HAP-1 (cell line): ENCODE measurements around the gene COL4A4.

Experiments used
- DNase-seq, 2 experiments: peaks; one replicate each; pipeline ENCODE4 v3.0.0-alpha.2; 2016 to 2020; ENCODE audit warnings: low spot score in 2 of 2
- H3K27me3 ChIP-seq: fragments of 250-450 bp; sonication (Bioruptor Pico); 2 replicates; pipeline ENCODE4 v1.5.1; 2020; ENCODE audit warnings: low read depth, mild to moderate bottlenecking, moderate library complexity
- H3K36me3 ChIP-seq: fragments of 250-450 bp; sonication (Bioruptor Pico); replicated peaks from 2 replicates; pipeline ENCODE4 v1.5.1; 2020; ENCODE audit warnings: mild to moderate bottlenecking
- H3K4me1 ChIP-seq: fragments of 250-450 bp; sonication (Bioruptor Pico); 2 replicates; pipeline ENCODE4 v1.5.1; 2020; ENCODE audit warnings: mild to moderate bottlenecking
- H3K4me3 ChIP-seq: fragments of 250-450 bp; sonication (Bioruptor Pico); 2 replicates; pipeline ENCODE4 v1.5.1; 2020; ENCODE audit warnings: mild to moderate bottlenecking, moderate library complexity
- H3K9me3 ChIP-seq: fragments of 250-450 bp; sonication (Bioruptor Pico); 2 replicates; pipeline ENCODE4 v1.5.1; 2020; ENCODE audit warnings: mild to moderate bottlenecking, moderate library complexity
- in situ Hi-C: fragments of 300-500 bp; cut with MboI; formaldehyde crosslinking; loops from 3 replicates; pipeline ENCODE4 v1.14.3; 2020; ENCODE audit warnings: low sequenced_read_pairs, inconsistent platforms, mixed read lengths

Gene COL4A4

GRCh38 chr2:226993171-226993570 is 170.8 kb downstream of the COL4A4 start:
- no peak for DNase-seq
- Histone ChIP-seq H3K4me1 (no peaks in the 10 kb centered on the region), H3K36me3 (no peaks in the 10 kb centered on the region), H3K27me3 (peaks cover 5% of the 10 kb centered on the region; the same call in 1 of the 2 replicates), H3K4me3 (no peak overlapping the region), H3K9me3 (no peaks in the 10 kb centered on the region)
- in situ Hi-C loops: no loop called here

- no peaks in the 10 kb centered on the region for H3K9me3 ChIP-seq
- H3K4me3 ChIP-seq: no peak overlapping the region
- no peaks in the 10 kb centered on the region for H3K36me3 ChIP-seq
- peaks cover 5% of the 10 kb centered on the region; the same call in 1 of the 2 replicates for H3K27me3 ChIP-seq
- no peak for DNase-seq
- no peaks in the 10 kb centered on the region for H3K4me1 ChIP-seq
- in situ Hi-C loops: no loop called here
Measured at GRCh38 chr2:226991663-226992062, 172.3 kb downstream of the COL4A4 start.

DNA sequence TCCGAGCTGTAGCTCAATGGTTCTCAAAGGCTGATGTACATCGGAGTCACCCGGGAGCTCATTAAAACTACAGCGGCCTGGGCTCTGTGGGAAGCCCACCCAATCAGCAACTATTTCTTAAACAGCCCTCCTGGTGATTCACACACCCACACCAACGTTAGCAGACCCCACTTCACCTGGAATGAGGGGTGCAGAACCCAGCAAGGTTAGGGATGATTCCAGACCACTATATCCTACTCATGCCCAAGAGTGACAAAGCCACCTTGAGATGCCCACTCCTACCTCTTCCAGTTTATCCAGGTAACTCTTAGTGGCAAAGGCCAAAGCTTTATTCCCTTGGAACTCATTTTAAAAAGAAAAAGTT is 178.4 kb downstream of the COL4A4 start:
- in situ Hi-C loops: loop anchor here (10.0 kb wide), 2 partner anchors 191 to 1321 kb away; partner anchors contain the start of gene IRS1
- Histone ChIP-seq H3K27me3 (peaks cover 5% of the 10 kb centered on the region; the same call in 1 of the 2 replicates), H3K4me1 (no peaks in the 10 kb centered on the region), H3K9me3 (no peaks in the 10 kb centered on the region), H3K4me3 (no peak overlapping the region), H3K36me3 (no peaks in the 10 kb centered on the region)
- DNase-seq: no peak

DNA sequence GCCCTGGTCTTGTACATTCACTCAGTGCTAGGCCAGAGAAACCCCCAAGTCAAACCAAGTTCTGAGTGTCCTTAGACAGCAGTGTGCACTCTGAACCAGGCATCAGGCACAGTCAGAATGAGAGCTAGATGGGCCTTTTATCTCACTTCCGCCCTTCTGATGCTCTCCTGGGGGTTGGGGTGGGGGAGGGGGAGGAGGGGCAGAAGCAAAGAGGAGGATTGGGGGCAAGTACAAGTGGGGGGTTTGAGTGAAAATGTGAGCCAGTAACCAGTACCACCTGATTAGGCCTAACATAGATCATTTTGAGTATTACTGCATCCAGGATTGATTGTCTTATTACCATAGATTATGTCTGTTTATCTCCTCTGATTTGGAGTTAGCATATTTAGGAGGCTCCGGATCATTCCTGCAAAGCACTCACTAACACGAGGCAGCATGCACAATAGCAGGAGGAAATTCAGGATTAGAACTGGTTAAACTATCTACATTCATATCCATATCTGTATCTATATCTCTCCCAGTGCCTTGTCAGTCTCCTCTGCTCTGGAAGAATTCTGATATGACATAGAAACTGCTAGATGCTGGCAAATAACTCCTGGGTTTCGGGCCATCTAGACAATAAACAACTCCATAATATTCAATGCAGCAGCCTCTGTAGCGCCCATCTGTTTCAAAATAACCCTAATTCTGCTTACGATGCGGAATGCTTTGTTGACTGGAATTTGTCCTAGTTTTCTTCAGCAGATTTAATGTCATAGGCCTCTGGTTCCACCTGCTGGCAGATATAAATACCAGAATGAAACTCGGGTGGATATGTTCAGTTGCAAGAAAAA is 179.0 kb downstream of the COL4A4 start:
- in situ Hi-C loops: loop anchor here (10.0 kb wide), 2 partner anchors 190 to 1320 kb away; partner anchors contain the start of gene IRS1
- Histone ChIP-seq H3K36me3 (no peaks in the 10 kb centered on the region), H3K4me1 (no peaks in the 10 kb centered on the region), H3K9me3 (no peaks in the 10 kb centered on the region), H3K27me3 (peaks cover 5% of the 10 kb centered on the region; the same call in 1 of the 2 replicates), H3K4me3 (no peak overlapping the region)
- DNase-seq: peak; percentile 56 to 63

- DNase-seq: no peak
- in situ Hi-C loops: loop anchor here (10.0 kb wide), 2 partner anchors 189 to 1319 kb away; partner anchors contain the start of gene IRS1
Measured at GRCh38 chr2:226983895-226984749, 179.9 kb downstream of the COL4A4 start.

DNA sequence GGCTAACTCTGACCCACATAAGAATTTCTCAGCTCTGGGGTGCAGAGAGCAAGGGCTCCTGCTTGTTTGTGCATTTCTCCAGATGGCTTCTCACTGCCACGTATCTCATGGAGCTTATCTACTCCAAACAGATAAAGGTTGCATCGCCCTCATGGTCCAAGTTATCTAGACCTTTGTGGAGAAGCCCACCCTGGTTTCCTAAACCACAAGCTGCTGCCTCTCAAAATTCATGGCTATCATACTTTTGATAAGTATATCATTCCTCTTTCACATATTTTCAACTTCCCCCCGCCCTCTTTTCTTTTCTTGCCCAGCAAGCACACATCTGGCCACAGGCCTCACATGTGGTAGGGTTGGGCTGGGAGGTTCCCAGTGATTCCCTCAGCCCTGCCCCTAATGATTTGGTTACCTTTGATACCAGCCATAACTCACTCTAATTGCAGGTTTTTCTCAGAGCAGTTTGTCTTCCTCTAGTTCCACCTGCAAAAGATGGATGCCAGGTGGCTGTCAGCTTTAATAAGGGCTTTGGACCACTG is 182.1 kb downstream of the COL4A4 start:
- in situ Hi-C loops: loop anchor here (10.0 kb wide), 2 partner anchors 187 to 1317 kb away; partner anchors contain the start of gene IRS1
- H3K4me3 ChIP-seq: no peak overlapping the region
- H3K27me3 ChIP-seq: no peaks in the 10 kb centered on the region
- H3K9me3 ChIP-seq: no peaks in the 10 kb centered on the region
- peaks cover 12% of the 10 kb centered on the region for H3K4me1 ChIP-seq
- no peak for DNase-seq
- H3K36me3 ChIP-seq: no peaks in the 10 kb centered on the region

More at GRCh38 chr2:226983895-226984749, 179.9 kb downstream of the COL4A4 start:
- Histone ChIP-seq H3K4me1 (no peaks in the 10 kb centered on the region), H3K36me3 (no peaks in the 10 kb centered on the region), H3K4me3 (no peak overlapping the region), H3K27me3 (peaks cover under 1% of the 10 kb centered on the region; the same call in 1 of the 2 replicates), H3K9me3 (no peaks in the 10 kb centered on the region)

GRCh38 chr2:226979004-226979403 is 185.0 kb downstream of the COL4A4 start:
- no peaks in the 10 kb centered on the region for H3K27me3 ChIP-seq
- in situ Hi-C loops: no loop called here
- H3K9me3 ChIP-seq: no peaks in the 10 kb centered on the region
- no peaks in the 10 kb centered on the region for H3K36me3 ChIP-seq
- H3K4me1 ChIP-seq: peaks cover 12% of the 10 kb centered on the region
- DNase-seq: no peak
- H3K4me3 ChIP-seq: no peak overlapping the region

DNA sequence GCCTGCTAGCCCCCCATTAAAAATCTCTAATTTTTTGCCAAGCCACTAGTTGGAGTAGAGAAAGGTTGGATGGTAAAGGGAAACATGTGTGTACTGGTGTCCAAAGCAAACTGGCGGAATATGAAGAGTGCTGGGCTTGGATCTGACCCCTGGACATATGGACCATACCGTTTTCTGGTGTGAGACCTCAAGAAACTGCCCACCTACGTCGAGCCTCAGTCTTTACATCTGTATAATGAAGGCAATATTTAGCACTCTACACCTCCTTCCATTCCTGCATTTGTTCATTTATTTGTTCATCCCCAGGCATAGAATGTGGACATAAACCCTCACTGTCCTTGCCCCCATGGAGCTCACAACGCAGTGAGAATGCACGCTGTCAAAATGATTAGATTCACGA is 185.7 kb downstream of the COL4A4 start:
- DNase-seq: no peak
- Histone ChIP-seq H3K4me1 (peaks cover 12% of the 10 kb centered on the region), H3K4me3 (no peak overlapping the region), H3K36me3 (no peaks in the 10 kb centered on the region), H3K9me3 (no peaks in the 10 kb centered on the region), H3K27me3 (no peaks in the 10 kb centered on the region)
- in situ Hi-C loops: no loop called here

DNA sequence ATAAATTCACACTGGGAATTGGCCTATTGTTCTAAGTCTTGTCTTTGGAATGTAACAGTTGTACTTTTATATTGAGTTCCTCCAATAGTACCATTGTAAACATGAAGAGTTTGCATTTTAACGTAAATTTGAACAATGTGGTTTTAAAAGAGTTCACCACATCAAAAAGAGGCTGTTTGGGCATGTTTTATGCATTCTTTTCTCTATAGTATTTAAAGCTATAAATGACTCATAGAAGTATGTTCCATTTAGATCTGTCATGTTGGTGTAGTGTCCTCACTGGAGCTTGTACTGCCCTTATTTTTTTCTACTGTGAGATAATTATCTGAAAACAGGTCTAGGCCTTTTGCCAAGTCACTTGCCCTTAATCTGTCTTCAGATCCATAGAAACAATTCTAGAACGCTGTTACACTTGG is 186.2 kb downstream of the COL4A4 start:
- Histone ChIP-seq H3K27me3 (no peaks in the 10 kb centered on the region), H3K36me3 (no peaks in the 10 kb centered on the region), H3K4me1 (peaks cover 12% of the 10 kb centered on the region), H3K4me3 (no peak overlapping the region), H3K9me3 (no peaks in the 10 kb centered on the region)
- DNase-seq: peak; percentile 26 to 64
- in situ Hi-C loops: no loop called here

DNA sequence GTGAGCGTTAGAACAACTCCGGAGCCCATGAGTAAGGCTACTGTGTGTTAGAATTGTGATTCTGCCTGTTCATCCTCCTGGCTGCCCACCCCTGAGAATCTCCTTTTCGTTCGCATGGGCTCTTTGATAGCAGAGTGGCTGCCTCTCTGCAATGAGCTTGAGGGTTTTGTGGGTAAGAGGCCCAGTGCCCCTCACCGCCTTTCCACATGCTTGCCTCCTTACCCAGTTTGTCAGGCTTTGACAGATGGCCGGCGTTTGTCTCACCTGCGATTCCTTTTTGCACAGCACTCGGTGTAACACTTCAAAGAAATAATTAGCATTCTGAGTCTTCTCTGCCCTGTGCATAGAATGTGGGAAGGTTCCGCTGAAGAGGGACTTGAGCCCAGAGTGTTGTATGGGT is 190.2 kb downstream of the COL4A4 start:
- H3K36me3 ChIP-seq: no peaks in the 10 kb centered on the region
- H3K27me3 ChIP-seq: no peaks in the 10 kb centered on the region
- DNase-seq: no peak
- H3K4me1 ChIP-seq: peaks cover 12% of the 10 kb centered on the region
- H3K4me3 ChIP-seq: no peak overlapping the region
- in situ Hi-C loops: no loop called here
- no peaks in the 10 kb centered on the region for H3K9me3 ChIP-seq

DNA sequence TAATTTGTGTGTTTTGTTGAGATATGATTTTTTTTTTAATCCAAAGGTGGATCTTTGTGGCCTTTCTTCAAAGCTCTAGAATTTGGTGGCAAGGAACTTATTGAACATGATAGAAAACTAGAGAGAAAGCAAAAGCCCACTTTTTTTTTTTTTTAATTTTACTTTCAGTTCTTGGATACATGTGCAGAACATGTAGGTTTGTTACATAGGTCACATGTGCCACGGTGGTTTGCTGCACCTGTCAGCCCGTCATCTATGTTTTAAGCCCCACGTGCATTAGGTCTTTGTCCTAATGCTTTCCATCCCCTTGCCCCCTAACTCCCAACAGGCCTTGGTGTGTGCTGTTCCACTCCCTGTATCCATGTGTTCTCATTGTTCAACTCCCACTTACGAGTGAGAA is 192.2 kb downstream of the COL4A4 start:
- no peak for DNase-seq
- Histone ChIP-seq H3K9me3 (no peaks in the 10 kb centered on the region; the same call in 1 of the 2 replicates), H3K36me3 (no peaks in the 10 kb centered on the region), H3K27me3 (no peaks in the 10 kb centered on the region), H3K4me1 (no peaks in the 10 kb centered on the region), H3K4me3 (no peak overlapping the region)
- in situ Hi-C loops: no loop called here

DNA sequence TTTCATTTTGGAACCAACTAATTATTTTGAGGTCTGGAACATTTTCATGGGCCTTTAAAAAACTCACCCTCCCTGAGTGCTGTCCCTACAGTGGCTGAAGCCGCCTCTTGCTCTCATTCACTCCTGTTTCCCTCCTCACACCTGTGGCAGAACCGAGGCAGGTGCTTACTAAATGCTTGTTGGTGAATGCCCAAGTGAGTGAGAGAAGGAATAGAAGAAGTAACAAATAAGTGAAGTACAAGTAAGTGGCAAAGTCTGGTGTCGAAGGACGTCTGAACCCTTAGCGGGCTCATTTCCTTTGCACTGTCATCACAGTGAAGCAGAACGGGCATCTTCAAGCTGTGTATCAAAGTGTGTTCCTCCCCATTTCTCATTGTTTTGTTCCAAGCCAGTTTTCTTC is 192.9 kb downstream of the COL4A4 start:
- Histone ChIP-seq H3K27me3 (no peaks in the 10 kb centered on the region), H3K36me3 (no peaks in the 10 kb centered on the region), H3K4me1 (no peaks in the 10 kb centered on the region), H3K9me3 (no peaks in the 10 kb centered on the region; the same call in 1 of the 2 replicates), H3K4me3 (no peak overlapping the region)
- no peak for DNase-seq
- in situ Hi-C loops: no loop called here

DNA sequence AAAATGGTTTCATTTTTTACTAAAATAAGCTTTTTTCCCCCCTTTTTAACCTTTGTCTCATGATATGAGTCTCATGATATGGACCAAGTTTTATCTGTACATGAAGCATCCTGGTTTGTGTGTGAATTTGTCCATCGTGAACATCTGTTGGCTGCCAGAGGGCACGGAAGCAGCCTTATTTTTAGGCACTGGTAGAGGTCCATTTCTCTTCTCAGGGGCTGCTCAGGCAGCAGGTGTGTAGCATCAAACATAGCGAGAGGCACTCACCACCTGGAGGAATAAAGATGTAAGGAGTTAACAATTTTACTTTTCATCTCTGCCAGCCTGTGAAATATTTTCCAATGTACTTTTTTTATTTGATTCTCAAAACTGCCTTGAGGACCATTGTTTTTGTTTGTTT is 193.6 kb downstream of the COL4A4 start:
- no peaks in the 10 kb centered on the region for H3K36me3 ChIP-seq
- H3K4me3 ChIP-seq: no peak overlapping the region
- no peak for DNase-seq
- no peaks in the 10 kb centered on the region; the same call in 1 of the 2 replicates for H3K9me3 ChIP-seq
- in situ Hi-C loops: no loop called here
- no peaks in the 10 kb centered on the region for H3K27me3 ChIP-seq
- no peaks in the 10 kb centered on the region for H3K4me1 ChIP-seq
